HG03108 (cell line): ENCODE measurements around the gene HOTAIR.

Experiments used
- ATAC-seq: cut with Tn5 transposase; IDR thresholded peaks from one replicate; pipeline ENCODE4 v1.9.1; 2021; ENCODE audit warnings: moderate library complexity; ENCODE audit not compliant: unreplicated experiment

The HOTAIR gene

DNA sequence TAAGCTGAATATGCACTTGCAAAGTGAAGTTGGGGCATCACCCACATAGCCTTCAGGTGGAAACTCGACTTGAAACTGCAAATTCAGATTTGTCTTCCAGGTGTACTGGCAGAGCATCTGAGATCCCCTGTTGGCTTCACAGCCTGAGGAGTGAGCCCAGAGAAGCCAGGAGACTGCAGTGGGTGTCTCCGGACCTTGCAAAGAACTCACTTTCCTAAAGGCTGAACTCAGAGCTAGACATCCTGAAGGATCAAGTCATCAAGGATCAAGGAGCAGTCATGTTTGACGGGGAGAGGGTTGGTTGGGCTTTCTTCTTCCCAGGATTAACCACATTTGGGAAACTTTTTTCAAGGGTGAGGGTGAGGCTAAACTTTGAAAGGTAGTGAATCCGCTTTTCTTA is 45.2 kb downstream of the HOTAIR start:
- ATAC-seq = no peak

DNA sequence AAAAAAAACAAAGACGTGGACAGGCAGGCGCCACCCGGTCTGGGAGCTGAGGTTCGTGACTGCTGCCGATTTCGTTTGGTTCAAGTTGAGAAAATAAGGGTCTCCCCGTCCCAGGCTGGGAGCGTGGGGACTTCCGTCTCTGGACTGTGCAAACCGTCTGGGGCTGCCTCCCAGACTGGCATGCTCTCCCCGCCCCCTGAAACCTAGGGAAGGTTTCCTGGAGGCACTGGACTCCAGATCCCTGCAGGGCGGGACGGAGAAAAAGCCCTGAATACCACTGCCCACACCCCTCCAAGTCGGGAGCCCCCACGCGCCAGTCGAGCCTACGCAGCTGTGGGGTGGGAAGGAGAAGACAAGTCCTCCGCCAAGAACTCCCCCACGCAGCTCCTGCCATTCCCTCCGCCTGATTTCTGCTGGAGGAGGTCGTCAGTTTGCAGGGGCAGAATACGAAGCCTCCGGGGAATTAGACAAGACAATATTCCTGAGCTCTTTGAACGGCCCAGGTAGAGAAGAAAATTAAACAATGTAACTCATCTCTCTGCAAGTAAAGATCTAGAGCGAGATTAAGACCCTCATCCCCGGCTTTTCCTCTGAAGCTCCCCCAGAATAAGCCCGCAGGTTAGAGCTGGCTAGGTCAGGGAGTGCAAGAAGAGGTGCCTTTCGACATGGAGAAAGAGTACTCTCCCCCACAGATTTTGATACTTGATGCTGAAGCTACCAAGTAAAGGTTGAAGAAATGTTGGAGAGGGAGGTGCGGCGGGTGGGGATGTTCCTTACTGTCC is 46.5 kb downstream of the HOTAIR start:
- no peak for ATAC-seq

DNA sequence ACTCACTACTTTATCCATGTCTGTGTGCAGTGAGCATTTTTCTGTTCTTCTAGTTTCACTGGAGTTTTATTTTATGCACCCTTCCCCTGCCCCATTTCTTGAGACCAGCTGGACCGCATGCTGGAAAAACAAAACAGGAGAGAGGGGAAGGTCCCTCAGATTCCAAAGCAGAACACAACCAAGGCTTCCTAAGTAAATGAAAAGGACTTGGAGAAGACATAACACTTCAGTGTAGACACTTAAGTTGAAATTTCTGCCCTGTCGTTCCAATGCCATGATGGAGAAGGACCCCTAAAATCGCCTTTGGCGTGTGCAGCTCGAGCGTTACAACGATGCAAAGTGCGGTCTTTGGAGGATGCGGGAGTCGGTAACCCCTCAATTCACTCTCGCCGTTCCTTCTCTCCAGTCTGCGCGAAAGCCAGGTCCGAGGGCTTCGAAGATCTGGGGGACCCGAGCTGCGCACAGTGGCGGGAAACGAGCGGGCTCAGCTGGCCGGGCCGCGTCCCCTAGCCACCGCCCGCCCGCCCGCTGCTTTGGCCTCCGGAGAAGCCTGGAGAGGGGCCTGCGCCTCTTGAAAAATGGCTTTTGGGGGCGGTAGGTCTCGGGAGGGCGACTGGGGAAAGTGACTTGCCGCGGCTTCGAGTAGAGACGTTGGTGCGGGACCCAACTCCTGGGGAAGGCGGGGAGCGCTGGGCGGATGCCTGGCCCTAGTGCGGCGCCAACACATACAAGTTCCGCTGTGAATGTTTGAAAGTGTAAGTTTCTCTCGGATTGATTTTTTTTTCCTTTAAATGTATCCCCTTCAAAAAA is 47.3 kb downstream of the HOTAIR start:
- ATAC-seq = no peak

GRCh38 chr12:53924521-53925405 is 50.0 kb downstream of the HOTAIR start:
- ATAC-seq = no peak

DNA sequence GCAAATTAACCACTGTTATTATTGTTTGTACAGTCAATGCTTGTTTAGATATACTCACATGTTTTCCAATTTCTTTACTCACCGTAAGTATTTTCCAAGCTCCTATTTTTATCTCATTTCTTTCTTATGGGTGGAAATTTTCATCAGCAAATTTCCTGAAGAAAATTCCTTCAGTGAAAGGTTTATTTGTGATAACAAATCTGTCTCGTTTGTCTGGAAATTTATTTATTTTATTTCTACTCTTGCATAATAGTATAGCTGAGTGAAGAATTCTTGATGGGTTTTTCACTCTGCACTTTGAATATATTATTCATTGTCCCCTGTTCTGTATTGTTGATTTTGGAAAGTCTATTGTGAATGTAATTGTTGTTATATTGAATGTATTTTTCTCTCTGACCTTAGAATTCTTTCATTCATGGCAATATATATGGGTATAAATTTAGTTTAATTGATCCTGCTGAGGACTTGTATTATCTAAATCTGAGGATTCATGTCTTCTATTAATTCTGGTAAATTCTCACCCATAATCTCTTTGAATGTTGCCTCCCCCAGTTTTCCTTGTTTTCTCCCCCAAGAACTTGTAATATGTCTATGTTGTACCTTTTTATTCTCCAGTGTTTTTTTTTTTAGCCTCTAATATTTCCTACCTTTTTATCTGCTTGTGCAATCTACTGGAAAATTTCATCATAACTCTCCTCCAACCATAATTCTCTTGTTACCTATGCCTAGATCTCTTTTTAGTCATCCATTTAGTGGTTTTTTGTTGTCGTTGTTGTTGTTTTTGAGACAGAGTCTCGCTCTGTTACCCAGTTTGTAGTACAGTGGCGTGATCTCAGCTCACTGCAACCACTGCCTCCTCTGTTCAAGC is 57.7 kb downstream of the HOTAIR start:
- ATAC-seq = no peak
